K562 (cell line): Measurements from ENCODE around the gene POLD2. TPM values are rescaled to one million over a fixed set of nuclear protein-coding genes. Genes with fewer than 3 reads are reported as not detected.

Source experiments
- CHD7 ChIP-seq: fragments of 200-600 bp; sonication (generic); IDR thresholded peaks from one replicate; pipeline ENCODE4 v1.6.1; 2012; ENCODE audit warnings: mild to moderate bottlenecking, low read depth, low read length, inconsistent platforms
- GMEB1 ChIP-seq: fragments of 250-450 bp; sonication (Bioruptor Pico); IDR thresholded peaks from 2 replicates; pipeline ENCODE4 v1.4.0; 2020; ENCODE audit warnings: mild to moderate bottlenecking
- PHB ChIP-seq: fragments of 250-450 bp; sonication (Bioruptor Pico); IDR thresholded peaks from 2 replicates; pipeline ENCODE4 v1.5.0; 2021
- TFAM ChIP-seq: fragments of 250-450 bp; sonication (Bioruptor Pico); conservative IDR thresholded peaks from 2 replicates; pipeline ENCODE4 v1.5.0; 2021; ENCODE audit warnings: mild to moderate bottlenecking, moderate library complexity
- U2AF2 ChIP-seq: fragments of 200-400 bp; formaldehyde crosslinking; optimal IDR thresholded peaks from 2 replicates; pipeline ENCODE3; 2017; ENCODE audit warnings: low read depth, mild to moderate bottlenecking, low read length
- ZFP30 ChIP-seq: fragments of 250-450 bp; sonication (Bioruptor Pico); IDR thresholded peaks from 2 replicates; pipeline ENCODE4 v1.8.0; 2022; ENCODE audit warnings: moderate library complexity, mild to moderate bottlenecking, inconsistent platforms, borderline replicate concordance
- polyA plus RNA-seq, 8 experiments: library from polyadenylated mRNA; depleted of rRNA in 4 of 8; stranded (reverse) in 5 of 8; unstranded in 3 of 8; fragments of >200 nt; fragmentation: Nextera tagmentation in 2 of 8; fragmentation: Illumina TruSeq in 1 of 8; extraction: Ambion mirVana in 2 of 8; extraction: Trizol in 1 of 8; gene quantifications; 2 replicates each; pipeline versions ENCODE4 v1.2.1 to v1.2.3, GENCODE V29; 2011 to 2014; ENCODE audit warnings: inconsistent platforms in 1 of 8, missing spikeins in 1 of 8
- total RNA-seq, 7 experiments: library from RNA; depleted of rRNA in 6 of 7; stranded (reverse); fragments of >200 nt in 6 of 7; fragmentation: Illumina TruSeq in 2 of 7; extraction: Trizol in 2 of 7; gene quantifications; 2 replicates each; pipeline versions ENCODE4 v1.2.1 to v1.2.3, GENCODE V29; 2011 to 2021; ENCODE audit warnings: low replicate concordance in 1 of 7
- TF ChIP-seq, protein P1 (sequence below): fragments of 450-650 bp; IDR thresholded peaks from 2 replicates; pipeline ENCODE4 v1.6.1; 2017; ENCODE audit warnings: antibody characterized with exemption, mild to moderate bottlenecking
- TF ChIP-seq, protein P2 (sequence below): sonication (generic); formaldehyde crosslinking; IDR thresholded peaks from 2 replicates; pipeline ENCODE4 v1.9.0; 2022; ENCODE audit warnings: mild to moderate bottlenecking, missing genetic modification reagents

The POLD2 gene
- total and polyA plus RNA-seq, 9 of the 15 experiments (the other 6 are each of a cell fraction or from before 2014, with no cell fraction given): 29.7 to 259 (median 225) TPM

DNA sequence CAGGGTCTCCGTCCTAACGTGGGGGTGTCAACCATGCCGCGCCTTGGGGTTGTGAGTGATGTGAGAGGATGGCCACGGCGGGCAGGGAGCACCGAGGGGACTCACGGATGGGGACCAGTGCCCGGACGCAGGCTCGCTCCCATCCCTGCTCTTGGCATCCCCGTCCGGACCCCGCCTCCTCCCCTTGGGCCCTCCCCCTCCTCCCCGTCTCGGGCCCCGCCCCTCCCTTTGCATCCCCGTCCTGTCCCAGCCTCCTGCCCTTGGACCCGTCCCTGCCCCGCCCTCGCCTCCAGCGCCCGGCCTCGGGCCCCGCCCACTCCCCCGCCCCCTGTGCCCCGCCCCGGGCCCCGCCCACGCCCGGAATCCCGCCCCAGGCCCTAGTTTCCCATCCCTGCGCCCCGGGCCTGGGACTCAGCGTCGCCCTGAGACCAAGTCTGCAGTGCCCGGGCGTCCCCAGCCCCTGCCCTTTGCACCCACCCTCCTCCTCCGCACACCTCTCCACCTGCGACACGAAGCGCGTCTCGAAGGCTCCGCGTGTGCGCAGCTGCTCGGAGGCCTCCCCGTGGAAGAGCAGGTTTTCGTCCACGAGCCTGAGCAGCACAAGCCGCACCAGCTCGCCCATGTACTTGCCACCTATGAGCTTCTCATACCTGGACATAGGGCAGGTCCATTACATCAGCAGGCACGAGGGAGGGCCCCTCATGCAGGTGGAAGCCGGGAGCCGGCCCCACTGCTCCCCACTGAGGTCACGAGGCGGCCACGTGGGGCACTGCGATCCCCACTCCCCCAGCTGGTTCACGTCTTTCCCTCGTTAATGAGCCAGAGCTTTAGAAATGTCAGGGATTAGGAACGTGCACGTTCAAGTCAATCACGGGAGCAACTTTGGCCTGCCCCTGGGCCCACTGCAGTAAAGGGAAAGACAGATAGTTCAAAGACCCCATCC is 22.9 kb upstream of the POLD2 start (continued):
- TF ChIP-seq CHD7: no peak
- TF ChIP-seq, protein P1, sequence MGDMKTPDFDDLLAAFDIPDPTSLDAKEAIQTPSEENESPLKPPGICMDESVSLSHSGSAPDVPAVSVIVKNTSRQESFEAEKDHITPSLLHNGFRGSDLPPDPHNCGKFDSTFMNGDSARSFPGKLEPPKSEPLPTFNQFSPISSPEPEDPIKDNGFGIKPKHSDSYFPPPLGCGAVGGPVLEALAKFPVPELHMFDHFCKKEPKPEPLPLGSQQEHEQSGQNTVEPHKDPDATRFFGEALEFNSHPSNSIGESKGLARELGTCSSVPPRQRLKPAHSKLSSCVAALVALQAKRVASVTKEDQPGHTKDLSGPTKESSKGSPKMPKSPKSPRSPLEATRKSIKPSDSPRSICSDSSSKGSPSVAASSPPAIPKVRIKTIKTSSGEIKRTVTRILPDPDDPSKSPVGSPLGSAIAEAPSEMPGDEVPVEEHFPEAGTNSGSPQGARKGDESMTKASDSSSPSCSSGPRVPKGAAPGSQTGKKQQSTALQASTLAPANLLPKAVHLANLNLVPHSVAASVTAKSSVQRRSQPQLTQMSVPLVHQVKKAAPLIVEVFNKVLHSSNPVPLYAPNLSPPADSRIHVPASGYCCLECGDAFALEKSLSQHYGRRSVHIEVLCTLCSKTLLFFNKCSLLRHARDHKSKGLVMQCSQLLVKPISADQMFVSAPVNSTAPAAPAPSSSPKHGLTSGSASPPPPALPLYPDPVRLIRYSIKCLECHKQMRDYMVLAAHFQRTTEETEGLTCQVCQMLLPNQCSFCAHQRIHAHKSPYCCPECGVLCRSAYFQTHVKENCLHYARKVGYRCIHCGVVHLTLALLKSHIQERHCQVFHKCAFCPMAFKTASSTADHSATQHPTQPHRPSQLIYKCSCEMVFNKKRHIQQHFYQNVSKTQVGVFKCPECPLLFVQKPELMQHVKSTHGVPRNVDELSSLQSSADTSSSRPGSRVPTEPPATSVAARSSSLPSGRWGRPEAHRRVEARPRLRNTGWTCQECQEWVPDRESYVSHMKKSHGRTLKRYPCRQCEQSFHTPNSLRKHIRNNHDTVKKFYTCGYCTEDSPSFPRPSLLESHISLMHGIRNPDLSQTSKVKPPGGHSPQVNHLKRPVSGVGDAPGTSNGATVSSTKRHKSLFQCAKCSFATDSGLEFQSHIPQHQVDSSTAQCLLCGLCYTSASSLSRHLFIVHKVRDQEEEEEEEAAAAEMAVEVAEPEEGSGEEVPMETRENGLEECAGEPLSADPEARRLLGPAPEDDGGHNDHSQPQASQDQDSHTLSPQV: peak; percentile 87
- no peak for TF ChIP-seq ZFP30 (CRISPR knock-in tag)
- TF ChIP-seq TFAM (CRISPR knock-in tag): no peak
- TF ChIP-seq U2AF2: no peak
- TF ChIP-seq PHB: no peak
- TF ChIP-seq, protein P2, sequence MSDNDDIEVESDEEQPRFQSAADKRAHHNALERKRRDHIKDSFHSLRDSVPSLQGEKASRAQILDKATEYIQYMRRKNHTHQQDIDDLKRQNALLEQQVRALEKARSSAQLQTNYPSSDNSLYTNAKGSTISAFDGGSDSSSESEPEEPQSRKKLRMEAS (CRISPR knock-in tag): peak; percentile 90
- TF ChIP-seq GMEB1: no peak
